Measurements from ENCODE around the gene ADCY9.

ADCY9 gene

GRCh38 chr16:4111748-4112696, 4.2 kb downstream of the ADCY9 start:
- peak overlapping the region; percentile 57 for H3K4me3 ChIP-seq (ENCODE audit: low read depth, low read length)
- no peak for TF ChIP-seq CTCF (IDR thresholded peaks at IDR 0.05; ENCODE audit: low read depth, low read length)

GRCh38 chr16:4110680-4111079, 5.6 kb downstream of the ADCY9 start:
- TF ChIP-seq CTCF (IDR thresholded peaks at IDR 0.05; ENCODE audit: low read depth, low read length) = no peak
- H3K4me3 ChIP-seq (ENCODE audit: low read depth, low read length) = no peak overlapping the region

GRCh38 chr16:4110065-4110464, 6.2 kb downstream of the ADCY9 start:
- no peak for TF ChIP-seq CTCF (IDR thresholded peaks at IDR 0.05; ENCODE audit: low read depth, low read length)
- no peak overlapping the region for H3K4me3 ChIP-seq (ENCODE audit: low read depth, low read length)

GRCh38 chr16:4109250-4109736, 6.9 kb downstream of the ADCY9 start:
- H3K4me3 ChIP-seq (ENCODE audit: low read depth, low read length) = no peak overlapping the region
- no peak for TF ChIP-seq CTCF (IDR thresholded peaks at IDR 0.05; ENCODE audit: low read depth, low read length)

GRCh38 chr16:4106516-4106915, 9.7 kb downstream of the ADCY9 start:
- no peak for TF ChIP-seq CTCF (IDR thresholded peaks at IDR 0.05; ENCODE audit: low read depth, low read length)
- no peak overlapping the region for H3K4me3 ChIP-seq (ENCODE audit: low read depth, low read length)

GRCh38 chr16:4105848-4106247, 10.4 kb downstream of the ADCY9 start:
- no peak for TF ChIP-seq CTCF (IDR thresholded peaks at IDR 0.05; ENCODE audit: low read depth, low read length)

GRCh38 chr16:4103745-4104144, 12.5 kb downstream of the ADCY9 start:
- no peak overlapping the region for H3K4me3 ChIP-seq (ENCODE audit: low read depth, low read length)
- TF ChIP-seq CTCF (IDR thresholded peaks at IDR 0.05; ENCODE audit: low read depth, low read length) = no peak

More at GRCh38 chr16:4105848-4106247, 10.4 kb downstream of the ADCY9 start:
- no peak overlapping the region for H3K4me3 ChIP-seq (ENCODE audit: low read depth, low read length)
